Sigmoid colon (tissue), 4 donors: Measurements from ENCODE around the gene RASSF10.

Source experiments
- EP300 ChIP-seq, 4 donors: sonication (generic); formaldehyde crosslinking; IDR thresholded peaks; one replicate each; pipeline ENCODE4 v1.6.1; 2017; ENCODE audit warnings: antibody characterized with exemption in 4 of 4
- TF ChIP-seq, protein P1 (sequence below), 4 experiments: fragments of 450-650 bp in 3 of 4; fragments of 200-600 bp in 1 of 4; IDR thresholded peaks; one replicate each; pipeline ENCODE4 v1.5.1; 2016 to 2019; ENCODE audit warnings: antibody characterized with exemption in 4 of 4, mild to moderate bottlenecking in 3 of 4, moderate library complexity in 2 of 4

DNA sequence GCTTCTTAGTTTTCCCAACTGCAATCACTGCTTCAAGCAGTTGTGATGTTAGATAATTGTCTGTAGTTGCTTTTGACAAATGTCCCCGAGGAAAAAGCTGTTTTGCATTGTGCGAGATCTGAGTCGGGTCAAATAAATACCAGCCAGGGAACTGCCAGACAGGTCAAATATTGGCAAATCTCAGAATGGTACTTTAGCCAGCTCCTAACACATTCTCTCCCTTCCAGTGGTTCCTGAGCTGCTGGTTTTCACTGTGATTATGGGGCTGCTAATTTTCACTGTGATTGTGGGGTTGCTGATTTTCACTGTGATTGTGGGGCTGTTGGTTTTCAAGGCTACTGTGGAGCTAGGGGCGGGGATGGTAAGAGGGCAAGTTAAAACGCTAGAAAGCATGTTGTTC is 14.3 kb downstream of the RASSF10 start:
- TF ChIP-seq, protein P1, sequence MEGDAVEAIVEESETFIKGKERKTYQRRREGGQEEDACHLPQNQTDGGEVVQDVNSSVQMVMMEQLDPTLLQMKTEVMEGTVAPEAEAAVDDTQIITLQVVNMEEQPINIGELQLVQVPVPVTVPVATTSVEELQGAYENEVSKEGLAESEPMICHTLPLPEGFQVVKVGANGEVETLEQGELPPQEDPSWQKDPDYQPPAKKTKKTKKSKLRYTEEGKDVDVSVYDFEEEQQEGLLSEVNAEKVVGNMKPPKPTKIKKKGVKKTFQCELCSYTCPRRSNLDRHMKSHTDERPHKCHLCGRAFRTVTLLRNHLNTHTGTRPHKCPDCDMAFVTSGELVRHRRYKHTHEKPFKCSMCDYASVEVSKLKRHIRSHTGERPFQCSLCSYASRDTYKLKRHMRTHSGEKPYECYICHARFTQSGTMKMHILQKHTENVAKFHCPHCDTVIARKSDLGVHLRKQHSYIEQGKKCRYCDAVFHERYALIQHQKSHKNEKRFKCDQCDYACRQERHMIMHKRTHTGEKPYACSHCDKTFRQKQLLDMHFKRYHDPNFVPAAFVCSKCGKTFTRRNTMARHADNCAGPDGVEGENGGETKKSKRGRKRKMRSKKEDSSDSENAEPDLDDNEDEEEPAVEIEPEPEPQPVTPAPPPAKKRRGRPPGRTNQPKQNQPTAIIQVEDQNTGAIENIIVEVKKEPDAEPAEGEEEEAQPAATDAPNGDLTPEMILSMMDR (IDR thresholded peaks at IDR 0.05), result no peak
- no peak for TF ChIP-seq EP300 (IDR thresholded peaks at IDR 0.05)
